HG03469 (cell line): ENCODE data around the gene RNF222.
"Not testable (repeated sequence)": the region's sequence is repeated elsewhere in the genome, so short reads cannot be mapped to it uniquely, and the experiment has no call there.

ENCODE experiments used
- ATAC-seq: cut with Tn5 transposase; IDR thresholded peaks from one replicate; pipeline ENCODE4 v1.9.1; 2021; ENCODE audit warnings: mild to moderate bottlenecking, moderate library complexity, moderate number of reproducible peaks; ENCODE audit not compliant: unreplicated experiment

Gene RNF222

GRCh38 chr17:8382880-8383142 is 14.8 kb downstream of the RNF222 start:
- no peak for ATAC-seq

- no peak for ATAC-seq
Measured at GRCh38 chr17:8382052-8382879, 15.4 kb downstream of the RNF222 start.

- no peak for ATAC-seq
Measured at GRCh38 chr17:8380049-8380448, 17.6 kb downstream of the RNF222 start.

GRCh38 chr17:8378117-8378516 is 19.5 kb downstream of the RNF222 start:
- ATAC-seq: not testable (repeated sequence)

GRCh38 chr17:8377422-8377821 is 20.2 kb downstream of the RNF222 start:
- ATAC-seq: no peak

GRCh38 chr17:8376271-8377067 is 21.2 kb downstream of the RNF222 start, which contains the start of gene KRABD2:
Gene KRABD2 (minus strand): TSS chr17:8376704.
- no peak for ATAC-seq

GRCh38 chr17:8375738-8376259 is 21.8 kb downstream of the RNF222 start:
- no peak for ATAC-seq

GRCh38 chr17:8373856-8374255 is 23.8 kb downstream of the RNF222 start:
- not testable (repeated sequence) for ATAC-seq

- no peak for ATAC-seq
Measured at GRCh38 chr17:8372422-8372821, 25.2 kb downstream of the RNF222 start.

- ATAC-seq: no peak
Measured at GRCh38 chr17:8371786-8372185, 25.8 kb downstream of the RNF222 start.

- no peak for ATAC-seq
Measured at GRCh38 chr17:8369944-8370343, 27.7 kb downstream of the RNF222 start.

GRCh38 chr17:8368193-8368592 is 29.4 kb downstream of the RNF222 start:
- no peak for ATAC-seq

GRCh38 chr17:8366231-8366630 is 31.4 kb downstream of the RNF222 start:
- no peak for ATAC-seq

- ATAC-seq: no peak
Measured at GRCh38 chr17:8365143-8365542, 32.5 kb downstream of the RNF222 start.

GRCh38 chr17:8362651-8363332 is 34.8 kb downstream of the RNF222 start:
- ATAC-seq: no peak

- ATAC-seq: no peak
Measured at GRCh38 chr17:8360751-8361150, 36.9 kb downstream of the RNF222 start.

GRCh38 chr17:8360260-8360659 is 37.4 kb downstream of the RNF222 start:
- ATAC-seq: no peak

GRCh38 chr17:8359769-8360168 is 37.9 kb downstream of the RNF222 start:
- ATAC-seq: no peak

- ATAC-seq: no peak
Measured at GRCh38 chr17:8357910-8358309, 39.7 kb downstream of the RNF222 start.

GRCh38 chr17:8354236-8354635 is 43.4 kb downstream of the RNF222 start:
- no peak for ATAC-seq

- ATAC-seq: no peak
Measured at GRCh38 chr17:8353736-8354135, 43.9 kb downstream of the RNF222 start.
